ENCODE results near the gene ARHGAP18.

ARHGAP18 gene

DNA sequence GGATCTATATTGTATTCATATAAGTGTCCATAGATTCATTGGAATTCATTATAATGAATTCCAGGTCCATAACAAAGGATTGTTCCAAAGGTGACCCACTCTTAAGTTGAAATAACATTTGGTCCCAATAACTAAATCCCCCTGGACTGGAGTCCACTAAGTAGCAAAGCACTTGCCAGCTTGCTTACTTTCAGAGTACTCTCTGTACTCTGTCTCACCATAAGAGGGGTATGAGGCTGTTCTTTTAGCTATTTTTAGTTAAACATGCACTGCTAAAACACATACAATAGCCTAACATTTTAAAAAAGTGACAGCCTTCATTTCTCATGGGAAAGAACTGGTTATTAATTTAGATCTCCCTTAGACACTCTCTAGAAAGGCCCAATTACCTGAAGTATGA is 16.7 kb upstream of the ARHGAP18 start:
- DNase-seq (ENCODE audit: low read depth in 3 of 3, low spot score in 1 of 3): no peak

DNA sequence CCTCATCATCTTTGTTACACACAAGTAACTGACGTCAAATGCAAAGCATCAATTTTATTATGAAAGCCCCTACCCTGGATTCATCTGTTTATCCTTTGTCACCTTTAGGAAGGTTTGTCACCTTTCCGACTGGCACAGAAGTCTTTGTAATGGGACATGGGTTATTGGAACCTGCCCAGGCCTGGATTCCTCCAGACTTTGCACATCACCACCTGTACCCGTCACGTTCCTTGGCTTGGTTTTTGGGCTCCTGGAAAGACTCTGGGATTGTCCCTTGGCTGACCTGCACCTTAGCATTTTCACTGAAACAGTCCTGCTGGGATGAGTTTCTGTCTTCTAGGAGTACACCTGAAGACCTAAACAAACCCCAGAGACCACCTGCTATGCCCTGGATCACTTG is 15.4 kb upstream of the ARHGAP18 start:
- DNase-seq (ENCODE audit: low read depth in 3 of 3, low spot score in 1 of 3): no peak

DNA sequence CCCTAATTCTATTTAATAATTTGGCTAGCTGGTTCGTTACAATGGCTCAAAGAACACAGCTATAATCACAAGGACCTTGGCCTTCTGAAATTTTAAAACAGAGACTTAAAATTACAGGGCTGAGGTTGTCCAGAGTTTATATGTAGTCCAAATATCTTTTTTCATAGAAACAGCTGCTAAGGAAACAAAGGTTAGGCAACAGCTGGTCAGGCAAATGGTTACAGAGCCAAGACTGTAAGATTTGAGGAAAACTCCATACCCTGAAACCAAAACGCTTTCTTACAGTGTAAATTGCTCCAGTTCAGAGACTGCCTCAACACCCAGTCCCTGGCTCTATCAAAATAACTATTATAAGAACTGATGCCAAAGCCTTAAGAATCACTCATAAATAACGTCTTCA is 9.7 kb upstream of the ARHGAP18 start:
- no peak for DNase-seq (ENCODE audit: low read depth in 3 of 3, low spot score in 1 of 3)

DNA sequence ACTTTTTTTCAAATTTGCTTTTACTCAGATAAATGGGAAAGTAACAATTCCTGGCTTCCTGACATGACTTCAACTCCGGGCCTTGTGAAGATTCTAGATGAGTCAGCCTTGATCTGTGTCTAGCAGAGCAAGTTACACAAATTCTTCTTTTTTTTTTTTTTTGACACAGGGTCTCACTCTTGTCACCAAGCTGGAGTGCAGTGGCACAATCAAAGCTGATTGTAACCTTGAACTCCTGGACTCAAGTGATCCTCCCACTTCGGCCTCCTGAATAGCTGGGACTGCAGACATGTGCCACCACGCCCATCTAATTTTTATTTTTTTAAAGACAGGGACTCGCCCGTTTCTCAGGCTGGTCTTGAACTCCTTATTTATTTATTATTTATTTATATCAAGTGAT is 7.3 kb upstream of the ARHGAP18 start:
- DNase-seq (ENCODE audit: low read depth in 3 of 3, low spot score in 1 of 3): no peak

DNA sequence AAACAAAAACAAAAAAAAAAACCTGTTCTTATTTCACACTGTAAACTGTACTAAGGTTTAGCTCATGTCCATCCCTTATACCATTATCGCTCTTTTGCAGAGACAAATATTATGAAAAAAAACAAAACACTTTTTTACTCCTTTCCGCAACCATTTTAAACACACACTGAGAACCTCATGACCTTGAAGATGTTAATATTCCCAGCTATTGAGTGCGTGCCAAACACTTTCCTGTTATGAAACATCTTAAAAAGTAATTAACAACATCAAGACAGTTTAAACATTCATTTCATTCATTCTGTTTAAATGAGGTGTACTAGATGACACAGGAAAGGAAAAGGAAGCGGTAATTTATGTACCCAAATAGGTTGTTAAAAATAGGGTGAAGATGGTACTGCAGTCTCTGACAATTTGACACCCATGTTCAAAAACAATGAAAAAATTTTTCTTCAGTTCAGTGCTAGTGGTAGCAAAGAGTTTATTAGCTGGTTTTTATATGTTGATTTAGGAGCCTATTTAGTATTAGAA is 3.9 kb upstream of the ARHGAP18 start:
- no peak for DNase-seq (ENCODE audit: low read depth in 3 of 3, low spot score in 1 of 3)

DNA sequence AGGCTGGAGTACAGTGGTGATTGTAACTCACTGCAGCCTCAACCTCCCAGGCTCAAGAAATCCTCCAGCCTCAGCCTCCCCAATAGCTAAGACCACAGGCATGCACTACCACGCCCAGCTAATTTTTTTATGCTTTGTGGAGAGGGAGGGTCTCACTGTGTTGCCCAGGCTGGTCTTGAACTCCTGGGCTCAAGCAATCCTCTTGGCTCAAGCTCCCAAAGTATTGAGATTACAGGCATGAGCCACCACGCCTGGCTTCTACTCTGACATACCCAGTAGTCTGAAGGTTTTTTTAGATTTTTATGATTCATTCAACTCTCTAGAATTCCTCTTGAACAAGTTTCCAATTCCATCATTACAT is 1.3 kb upstream of the ARHGAP18 start:
- no peak for DNase-seq (ENCODE audit: low read depth in 3 of 3, low spot score in 1 of 3)

DNA sequence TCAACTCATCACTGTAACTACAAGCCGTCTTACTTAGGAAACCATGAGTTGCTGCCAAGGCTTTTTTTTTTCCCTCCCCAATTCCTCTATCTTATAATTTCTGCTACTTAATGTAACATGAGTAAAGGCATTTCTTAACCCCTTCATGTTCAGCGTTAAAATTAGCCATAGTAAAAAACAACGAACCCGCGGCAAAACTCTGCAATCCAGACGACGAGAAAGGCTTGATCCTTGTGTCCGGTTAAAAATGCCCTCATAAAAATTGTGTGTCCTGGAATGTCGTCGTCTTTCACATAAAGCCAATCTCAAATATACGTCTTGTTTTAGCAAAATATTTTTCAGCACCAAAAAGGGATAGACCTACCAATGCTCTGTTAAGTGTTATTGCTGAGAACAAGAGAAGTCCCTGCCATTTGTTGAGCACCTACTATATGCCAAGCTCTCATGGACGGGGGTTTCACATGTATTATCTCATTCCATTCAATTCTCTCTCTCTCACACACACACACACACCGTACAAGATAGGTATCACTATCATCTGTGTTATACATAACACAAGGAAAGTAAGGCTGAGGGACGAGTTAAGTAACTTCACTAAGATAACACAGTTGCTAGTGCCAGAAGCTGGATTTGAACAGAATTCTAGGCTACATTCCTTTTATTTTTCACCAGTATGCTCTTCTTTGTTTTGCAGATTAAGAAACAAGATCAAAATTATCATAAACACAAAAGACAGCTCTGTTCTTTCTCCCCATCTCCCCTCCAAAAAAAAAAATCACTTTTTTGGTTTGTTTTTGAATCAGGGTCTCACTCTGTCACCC is 683 bp upstream of the ARHGAP18 start:
- no peak for DNase-seq (ENCODE audit: low read depth in 3 of 3, low spot score in 1 of 3)

DNA sequence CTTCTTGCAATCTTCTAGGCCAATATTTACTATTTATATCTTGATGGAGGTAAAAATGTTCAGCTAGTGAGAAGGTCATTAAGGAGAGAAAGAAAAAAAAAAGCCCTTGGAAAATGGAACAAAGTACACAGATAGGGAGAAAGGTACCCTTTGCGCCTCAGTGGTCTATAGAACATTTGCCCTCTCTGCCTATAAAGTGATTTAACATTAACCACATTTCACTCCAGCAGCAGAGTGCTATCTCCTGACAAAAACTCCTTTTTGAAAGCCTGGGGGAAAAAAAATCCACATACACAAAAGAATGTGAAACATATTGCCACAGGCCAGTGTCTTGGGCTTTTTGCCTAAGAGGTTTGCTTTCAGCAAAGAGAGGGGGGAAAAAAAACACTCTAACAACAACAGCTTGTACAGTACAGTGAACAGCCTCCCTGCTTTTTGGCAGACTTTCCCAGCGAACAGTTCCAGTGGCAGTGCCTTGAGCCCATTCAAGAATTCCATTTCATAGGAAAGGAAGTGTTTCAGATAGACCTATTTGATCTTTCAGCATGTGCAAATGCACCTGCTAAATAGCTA is 695 bp downstream of the ARHGAP18 start:
- DNase-seq (ENCODE audit: low read depth in 3 of 3, low spot score in 1 of 3): no peak

DNA sequence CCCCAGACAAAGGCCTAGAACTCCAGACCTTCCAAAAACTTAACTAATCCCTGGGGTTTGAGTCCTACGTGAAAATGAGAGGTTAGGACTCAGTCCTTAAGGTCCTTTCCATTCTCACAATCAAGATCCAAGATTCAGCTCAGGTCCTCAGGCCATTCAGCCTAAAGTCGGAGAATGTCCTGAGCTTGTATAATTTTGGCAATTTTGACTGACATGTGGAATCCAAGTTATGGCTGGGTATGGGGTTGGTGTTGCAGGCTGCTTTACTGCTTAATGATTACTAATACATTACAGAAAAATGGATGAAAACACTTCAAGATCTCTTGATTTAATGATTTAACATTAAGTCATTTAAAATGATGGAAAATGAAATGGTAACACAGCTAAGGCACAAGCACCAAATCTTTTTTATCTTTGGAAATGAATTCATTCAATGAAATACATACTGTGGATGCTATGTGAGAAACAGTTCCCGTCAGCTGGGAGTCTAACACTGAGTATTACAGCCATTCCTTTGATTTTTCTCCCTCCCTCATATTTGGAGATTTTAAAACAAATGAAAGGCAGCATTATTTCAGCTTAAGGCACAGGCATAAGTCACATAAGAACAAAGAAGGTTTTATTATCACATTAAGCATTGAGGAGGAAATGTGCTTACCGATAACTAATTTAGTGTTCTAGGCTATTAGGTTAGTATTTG is 1.3 kb downstream of the ARHGAP18 start:
- no peak for DNase-seq (ENCODE audit: low read depth in 3 of 3, low spot score in 1 of 3)

DNA sequence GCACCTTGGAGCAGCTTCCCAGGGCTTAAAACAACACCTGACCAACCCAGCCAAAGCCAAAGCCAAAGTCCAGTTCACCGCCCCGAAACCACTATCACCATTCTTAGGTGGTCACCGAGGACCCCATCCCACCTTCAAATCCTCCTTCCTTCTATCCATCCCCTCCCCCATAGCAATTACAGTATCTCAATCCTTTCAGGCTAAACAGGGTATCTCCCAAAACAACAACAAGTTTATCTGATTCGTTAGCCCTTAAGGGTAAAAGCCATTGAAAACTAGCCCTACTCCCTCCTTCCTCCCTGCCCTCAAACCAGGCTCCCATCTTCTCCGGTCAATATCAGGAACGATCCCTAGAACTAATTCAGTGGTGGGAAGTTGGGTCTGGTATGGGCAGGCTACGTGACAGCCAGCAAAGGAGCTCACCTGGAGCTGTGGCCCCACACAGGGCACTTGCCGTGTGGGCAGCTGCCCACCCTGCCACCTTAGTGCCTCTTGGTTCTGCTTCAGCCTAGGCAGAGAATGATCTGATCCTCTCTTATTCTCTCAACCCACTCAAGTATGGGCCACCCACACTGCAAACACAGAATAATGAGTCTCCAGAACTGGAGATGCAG is 2.0 kb downstream of the ARHGAP18 start:
- no peak for DNase-seq (ENCODE audit: low read depth in 3 of 3, low spot score in 1 of 3)

DNA sequence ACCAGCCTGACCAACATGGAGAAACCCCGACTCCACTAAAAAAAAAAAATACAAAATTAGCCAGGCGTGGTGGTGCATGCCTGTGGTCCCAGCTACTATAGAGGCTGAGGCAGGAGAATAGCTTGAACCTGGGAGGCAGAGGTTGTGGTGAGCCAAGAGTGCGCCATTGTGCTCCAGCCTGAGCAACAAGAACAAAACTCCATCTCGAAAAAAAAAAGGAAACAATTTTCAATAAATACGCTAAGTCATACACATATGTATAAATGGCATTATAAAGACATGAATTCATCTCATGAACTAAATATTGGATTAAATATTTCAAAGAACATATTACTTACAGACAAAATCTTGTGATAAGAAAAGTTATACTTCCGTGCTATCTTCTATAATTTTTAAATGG is 2.9 kb downstream of the ARHGAP18 start:
- DNase-seq (ENCODE audit: low read depth in 3 of 3, low spot score in 1 of 3): no peak

DNA sequence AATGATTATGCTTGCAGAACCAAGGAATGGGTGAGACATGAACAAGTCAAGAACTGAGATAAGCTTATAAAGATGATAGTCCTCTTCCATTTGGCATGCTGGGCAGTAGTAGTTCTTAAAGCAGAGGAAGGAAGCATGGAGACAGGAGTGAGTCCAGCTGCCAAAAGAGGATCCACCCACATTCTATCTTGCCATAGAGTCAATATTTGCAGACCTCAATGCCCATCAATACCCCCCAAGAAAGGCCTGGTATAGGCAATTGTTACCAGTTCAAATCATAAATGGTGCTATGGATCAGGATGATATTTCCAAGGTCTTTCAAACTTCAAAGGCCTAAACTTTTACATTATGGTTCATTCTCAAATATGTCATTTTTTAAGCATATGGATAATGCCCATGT is 4.8 kb downstream of the ARHGAP18 start:
- DNase-seq (ENCODE audit: low read depth in 3 of 3, low spot score in 1 of 3): no peak

DNA sequence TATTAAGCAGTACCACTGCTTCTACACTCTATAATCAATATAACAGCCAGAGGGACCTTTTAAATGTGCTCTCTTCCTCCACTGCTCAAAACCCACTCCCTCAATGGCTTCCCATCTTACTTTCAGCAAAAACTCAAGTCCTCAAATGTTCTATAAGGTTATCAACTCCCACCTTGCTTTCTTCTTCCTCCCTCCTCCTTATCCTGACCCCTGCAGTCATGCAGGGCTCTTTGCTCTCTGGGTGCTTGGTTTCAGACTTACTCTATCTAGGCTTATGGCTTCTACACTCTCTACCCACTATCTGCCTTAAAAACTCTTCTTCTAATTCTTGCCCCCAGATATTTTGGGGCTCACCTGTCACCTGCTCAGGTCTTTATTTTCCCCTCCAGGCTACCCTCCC is 5.3 kb downstream of the ARHGAP18 start:
- no peak for DNase-seq (ENCODE audit: low read depth in 3 of 3, low spot score in 1 of 3)

DNA sequence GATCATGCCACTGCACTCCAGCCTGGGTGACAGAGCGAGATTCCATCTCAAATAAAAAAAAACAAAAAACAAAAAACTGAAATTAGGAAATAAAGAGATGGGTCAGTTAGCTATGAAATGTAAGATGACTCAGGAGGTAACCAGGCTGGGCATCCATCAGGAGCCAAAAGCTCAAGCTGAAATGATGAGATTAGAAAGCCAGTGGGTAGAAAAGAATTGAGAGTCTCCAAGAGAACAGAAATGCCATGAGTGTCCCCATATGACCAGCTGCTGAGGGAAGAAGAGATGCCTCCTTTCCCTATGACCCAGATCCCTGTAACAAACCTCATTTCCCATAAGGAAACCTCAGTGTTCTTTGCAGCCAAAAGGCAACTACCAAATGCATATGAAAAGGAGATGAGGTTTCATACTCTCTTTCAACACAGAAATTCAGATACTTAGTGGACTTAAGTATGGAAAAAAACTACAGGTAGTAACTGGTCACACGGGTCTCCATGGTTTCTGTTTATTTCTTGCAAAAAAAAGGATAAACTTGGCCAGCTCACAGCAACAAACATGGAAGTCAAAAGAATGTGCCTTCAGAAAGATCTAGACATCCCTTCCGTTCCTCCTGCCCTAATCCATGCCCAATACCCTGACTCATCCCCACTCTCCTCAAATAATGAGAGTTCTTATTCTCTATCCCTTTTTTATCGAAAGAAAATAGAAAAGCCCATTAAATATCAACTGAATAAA is 8.1 kb downstream of the ARHGAP18 start:
- DNase-seq (ENCODE audit: low read depth in 3 of 3, low spot score in 1 of 3): no peak

DNA sequence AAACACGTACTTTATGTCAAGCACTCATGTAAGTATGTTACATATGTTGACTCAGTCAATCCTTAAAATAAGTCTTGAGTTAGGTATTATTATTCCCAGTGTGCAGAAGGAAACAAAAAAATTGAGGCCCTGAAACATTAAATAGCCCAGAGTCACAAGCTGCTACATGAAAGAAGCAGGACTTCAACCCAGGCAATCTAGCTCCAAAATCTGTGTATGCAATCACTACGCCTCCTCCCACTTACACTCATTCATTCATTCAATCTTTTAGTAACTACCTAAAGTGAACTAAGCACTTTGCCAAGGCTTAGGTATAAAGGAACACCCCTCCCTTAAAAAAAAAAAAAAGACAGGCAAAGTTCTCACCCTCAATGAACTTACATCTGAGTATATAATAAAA is 9.3 kb downstream of the ARHGAP18 start:
- no peak for DNase-seq (ENCODE audit: low read depth in 3 of 3, low spot score in 1 of 3)

DNA sequence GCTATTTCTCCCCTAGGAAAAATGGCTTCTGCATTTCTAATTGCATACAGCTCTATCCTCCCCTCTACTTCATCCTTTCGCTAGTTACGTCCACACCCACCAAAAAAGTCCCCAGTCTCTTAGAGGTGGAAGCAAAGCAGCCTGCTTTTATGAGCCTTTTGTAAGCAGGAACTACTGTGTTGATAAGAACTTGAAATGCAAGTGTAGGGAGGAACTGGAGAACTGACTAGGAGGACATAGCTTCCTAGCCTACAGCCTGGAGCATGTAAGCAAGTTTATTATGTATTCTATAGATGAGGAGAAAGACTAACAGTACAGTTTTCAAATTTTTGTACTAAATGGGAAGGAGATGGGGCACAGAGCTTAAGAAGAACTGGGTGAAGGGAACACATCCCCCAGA is 10.3 kb downstream of the ARHGAP18 start:
- no peak for DNase-seq (ENCODE audit: low read depth in 3 of 3, low spot score in 1 of 3)

DNA sequence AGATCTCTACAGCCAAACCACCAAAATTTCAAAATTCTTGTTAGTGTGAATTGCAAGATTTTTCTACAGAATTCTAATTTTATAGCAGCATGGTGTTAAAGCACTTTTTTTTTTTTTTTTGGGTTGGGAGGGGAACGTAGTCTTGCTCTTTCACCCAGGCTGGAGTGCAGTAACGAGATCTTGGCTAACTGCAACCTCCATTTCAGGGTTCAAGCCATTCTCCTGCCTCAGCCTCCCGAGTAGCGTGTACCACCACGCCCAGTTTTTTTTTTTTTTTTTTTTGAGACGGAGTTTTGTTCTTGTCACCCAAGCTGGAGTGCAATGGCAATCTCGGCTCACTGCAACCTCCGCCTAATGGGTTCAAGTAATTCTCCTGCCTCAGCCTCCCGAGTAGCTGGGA is 11.5 kb downstream of the ARHGAP18 start:
- no peak for DNase-seq (ENCODE audit: low read depth in 3 of 3, low spot score in 1 of 3)

DNA sequence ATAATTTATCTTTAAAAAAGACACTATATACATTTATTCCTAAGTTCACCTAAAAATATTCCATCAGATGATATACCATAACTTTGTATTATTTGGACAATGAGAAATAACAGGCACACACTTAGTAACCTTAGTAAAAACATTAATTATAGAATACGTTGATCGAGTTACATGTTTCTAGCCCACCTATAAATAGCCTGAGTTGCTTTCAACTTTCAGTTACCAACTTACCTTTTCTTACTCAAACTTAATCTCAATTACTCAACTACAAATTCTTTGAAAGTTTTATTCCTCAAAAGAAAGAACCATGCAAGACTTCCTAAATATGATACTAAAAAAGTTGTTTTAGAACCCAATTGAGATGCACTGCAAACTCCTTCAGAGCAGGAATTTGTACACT is 12.2 kb downstream of the ARHGAP18 start:
- no peak for DNase-seq (ENCODE audit: low read depth in 3 of 3, low spot score in 1 of 3)

DNA sequence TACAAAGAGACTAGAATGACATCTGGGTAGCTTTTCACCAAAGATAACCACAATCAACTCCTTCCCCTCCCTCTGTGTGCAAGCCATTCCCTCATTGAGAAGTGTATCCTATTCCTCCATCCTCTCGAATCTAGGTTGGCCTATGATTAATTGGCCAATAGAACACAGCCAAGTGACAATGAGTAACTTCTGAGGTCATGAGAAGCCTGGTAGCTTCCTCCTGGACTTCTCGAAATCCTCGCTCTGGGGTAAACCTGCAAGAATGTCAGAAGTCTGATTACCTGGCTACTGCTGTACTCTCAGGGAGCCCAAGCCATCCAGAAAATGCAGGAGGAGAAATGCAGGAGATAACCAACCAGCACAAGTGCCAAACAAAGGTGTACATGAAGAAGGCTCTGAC is 13.1 kb downstream of the ARHGAP18 start:
- DNase-seq (ENCODE audit: low read depth in 3 of 3, low spot score in 1 of 3): no peak

DNA sequence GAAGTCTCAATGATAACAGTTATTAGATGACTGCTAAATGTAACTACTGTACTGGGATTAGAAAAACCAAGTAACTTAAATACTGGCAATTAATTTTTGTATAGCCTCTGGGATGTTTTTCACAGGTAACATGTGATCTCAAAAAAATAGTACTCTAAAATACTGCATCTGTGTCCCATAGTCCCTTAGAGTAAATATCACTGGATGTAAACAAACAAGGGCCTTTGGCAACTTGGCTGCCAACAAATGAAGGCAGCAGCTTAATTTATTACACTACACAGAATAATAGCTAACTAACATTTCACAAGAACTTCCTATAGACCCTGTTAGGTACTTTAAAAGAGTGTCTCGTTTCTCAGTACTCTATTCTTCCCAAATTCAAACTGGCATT is 14.0 kb downstream of the ARHGAP18 start:
- no peak for DNase-seq (ENCODE audit: low read depth in 3 of 3, low spot score in 1 of 3)

DNA sequence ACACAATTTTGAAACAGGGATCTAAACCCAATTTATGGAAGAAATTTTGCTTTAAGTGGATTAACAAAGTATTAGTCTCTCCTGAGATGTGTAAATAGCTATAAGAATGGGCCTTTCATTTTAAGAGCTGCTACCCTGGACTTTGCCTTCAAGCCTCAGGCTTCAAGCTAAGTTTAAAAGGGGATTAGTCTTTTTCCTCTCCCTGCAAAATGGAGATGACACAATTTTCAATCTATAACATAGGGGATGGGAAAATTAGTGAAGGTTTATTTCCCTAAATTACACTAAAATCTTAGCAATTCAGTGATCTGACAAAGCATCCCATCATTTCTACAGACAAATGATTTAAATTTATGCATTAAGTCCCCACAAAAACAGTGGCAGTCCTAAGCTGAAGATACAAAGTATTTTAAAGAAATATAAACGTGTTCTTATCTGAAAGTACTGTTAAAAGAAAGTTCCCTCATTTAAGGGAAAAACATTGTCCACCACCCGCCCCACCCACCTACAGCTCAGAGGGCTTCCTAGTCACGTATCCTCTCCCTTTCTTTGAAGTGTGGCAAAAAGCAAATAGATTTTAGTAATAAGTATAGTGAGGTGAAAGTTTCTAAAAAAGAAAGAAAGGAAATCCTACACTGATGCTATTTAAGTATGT is 14.5 kb downstream of the ARHGAP18 start:
- DNase-seq (ENCODE audit: low read depth in 3 of 3, low spot score in 1 of 3): no peak

Data from stimulated activated CD4-positive, alpha-beta T cell treated with anti-CD3 and anti-CD28 coated beads, TNF-alpha, amount 100 ng/mL, for 1 hour (primary cell).